Uterus (tissue), 4 donors: Measurements from ENCODE around the gene CELF4. TPM values are rescaled to one million over a fixed set of nuclear protein-coding genes. Genes with fewer than 3 reads are reported as not detected.
"Not testable (repeated sequence)": the region's sequence is repeated elsewhere in the genome, so short reads cannot be mapped to it uniquely, and the experiment has no call there.

Source experiments
- DNase-seq, 2 donors: peaks; one replicate each; pipeline ENCODE4 v3.0.0-alpha.2; 2019 to 2020
- H3K27ac ChIP-seq, 2 donors: fragments of 200-600 bp; sonication (generic); 1 replicate in 1 of 2; 2 replicates in 1 of 2; pipeline ENCODE4 v1.5.1; 2016 to 2018
- H3K27me3 ChIP-seq, 2 donors: fragments of 200-600 bp; sonication (generic); one replicate each; pipeline ENCODE4 v1.5.1; 2018 to 2019; ENCODE audit warnings: control low read depth in 1 of 2
- H3K36me3 ChIP-seq, 2 donors: fragments of 200-600 bp; sonication (generic); one replicate each; pipeline ENCODE4 v1.5.1; 2019; ENCODE audit warnings: control low read depth in 1 of 2
- H3K4me1 ChIP-seq, 2 donors: fragments of 200-600 bp; sonication (generic); one replicate each; pipeline ENCODE4 v1.5.1; 2018 to 2019; ENCODE audit warnings: control low read depth in 1 of 2
- H3K4me3 ChIP-seq, 2 donors: fragments of 200-600 bp; sonication (generic); 1 replicate in 1 of 2; 2 replicates in 1 of 2; pipeline ENCODE4 v1.5.1; 2018 to 2019; ENCODE audit warnings: mild to moderate bottlenecking in 1 of 2
- H3K9me3 ChIP-seq, 2 donors: fragments of 200-600 bp; sonication (generic); one replicate each; pipeline ENCODE4 v1.5.1; 2019; ENCODE audit warnings: control low read depth in 1 of 2
- CTCF ChIP-seq, 4 experiments: fragments of 200-600 bp in 2 of 4; fragments of 450-650 bp in 2 of 4; sonication (generic) in 2 of 4; IDR thresholded peaks; one replicate each; pipeline ENCODE4 v1.5.1; 2016 to 2019; ENCODE audit warnings: antibody characterized with exemption in 4 of 4, mild to moderate bottlenecking in 2 of 4, moderate library complexity in 1 of 4
- POLR2A ChIP-seq, 2 donors: fragments of 450-650 bp; IDR thresholded peaks; one replicate each; pipeline ENCODE4 v1.6.1; 2016; ENCODE audit warnings: antibody characterized with exemption in 2 of 2, mild to moderate bottlenecking in 1 of 2, moderate library complexity in 1 of 2
- intact Hi-C: fragments of 100-400 bp; cut with DNase I; formaldehyde crosslinking; loops from one replicate; pipeline ENCODE4 v1.15.1; 2023; ENCODE audit warnings: low total_unique reads
- total RNA-seq, 4 donors: library from RNA; depleted of rRNA in 3 of 4; stranded (reverse); fragments of >200 nt in 3 of 4; gene quantifications; one replicate each; pipeline versions ENCODE4 v1.1.0 to v1.2.4, GENCODE V29; 2014 to 2023
- donor health status: DM: yes; HTN: yes; CAD: no.

The CELF4 gene
- total RNA-seq, 4 donors from 2014 or later = 0.18 to 1.7 TPM; not detected in 2

GRCh38 chr18:37467002-37467662 is 98.5 kb downstream of the CELF4 start:
- H3K4me1 ChIP-seq = no peaks in the 10 kb centered on the region
- H3K9me3 ChIP-seq = no peaks in the 10 kb centered on the region
- H3K4me3 ChIP-seq = no peak overlapping the region
- no peak overlapping the region for H3K27ac ChIP-seq
- intact Hi-C loops = no loop called here
- no peaks in the 10 kb centered on the region for H3K27me3 ChIP-seq
- TF ChIP-seq POLR2A (IDR thresholded peaks at IDR 0.05) (no peak), CTCF (IDR thresholded peaks at IDR 0.05) (no peak)
- DNase-seq = no peak
- H3K36me3 ChIP-seq = no peaks in the 10 kb centered on the region

GRCh38 chr18:37465958-37466357 is 99.6 kb downstream of the CELF4 start:
- no peaks in the 10 kb centered on the region for H3K4me1 ChIP-seq
- TF ChIP-seq POLR2A (IDR thresholded peaks at IDR 0.05) = no peak
- TF ChIP-seq CTCF (IDR thresholded peaks at IDR 0.05) = no peak
- no peaks in the 10 kb centered on the region for H3K36me3 ChIP-seq
- intact Hi-C loops = no loop called here
- H3K27ac ChIP-seq = no peak overlapping the region
- H3K9me3 ChIP-seq = no peaks in the 10 kb centered on the region
- no peak for DNase-seq
- H3K27me3 ChIP-seq = no peaks in the 10 kb centered on the region
- H3K4me3 ChIP-seq = no peak overlapping the region

GRCh38 chr18:37464257-37464656 is 101.3 kb downstream of the CELF4 start:
- TF ChIP-seq POLR2A (IDR thresholded peaks at IDR 0.05) (no peak), CTCF (IDR thresholded peaks at IDR 0.05) (no peak)

GRCh38 chr18:37461329-37461728 is 104.3 kb downstream of the CELF4 start:
- H3K27me3 ChIP-seq, H3K27ac ChIP-seq, H3K36me3 ChIP-seq, H3K4me1 ChIP-seq, H3K9me3 ChIP-seq, H3K4me3 ChIP-seq, intact Hi-C loops, DNase-seq: not testable (repeated sequence)

More at GRCh38 chr18:37464257-37464656, 101.3 kb downstream of the CELF4 start:
- no peaks in the 10 kb centered on the region for H3K27me3 ChIP-seq
- no peaks in the 10 kb centered on the region for H3K36me3 ChIP-seq
- H3K27ac ChIP-seq = no peak overlapping the region
- no peaks in the 10 kb centered on the region for H3K9me3 ChIP-seq
- H3K4me1 ChIP-seq = no peaks in the 10 kb centered on the region
- intact Hi-C loops = no loop called here
- no peak for DNase-seq
- no peak overlapping the region for H3K4me3 ChIP-seq

- no peaks in the 10 kb centered on the region for H3K4me1 ChIP-seq
- no peaks in the 10 kb centered on the region for H3K27me3 ChIP-seq
- no peak overlapping the region for H3K4me3 ChIP-seq
- no peaks in the 10 kb centered on the region for H3K36me3 ChIP-seq
- no peak for DNase-seq
- H3K9me3 ChIP-seq = no peaks in the 10 kb centered on the region
- intact Hi-C loops = no loop called here
- H3K27ac ChIP-seq = no peak overlapping the region
- TF ChIP-seq POLR2A (IDR thresholded peaks at IDR 0.05) (no peak), CTCF (IDR thresholded peaks at IDR 0.05) (no peak)
Measured at GRCh38 chr18:37460604-37461003, 105.0 kb downstream of the CELF4 start.

- H3K27ac ChIP-seq = no peak overlapping the region
- DNase-seq = no peak
- no peak overlapping the region for H3K4me3 ChIP-seq
- no peaks in the 10 kb centered on the region for H3K9me3 ChIP-seq
- intact Hi-C loops = no loop called here
- no peaks in the 10 kb centered on the region for H3K27me3 ChIP-seq
- TF ChIP-seq CTCF (IDR thresholded peaks at IDR 0.05) (no peak), POLR2A (IDR thresholded peaks at IDR 0.05) (no peak)
- H3K36me3 ChIP-seq = no peaks in the 10 kb centered on the region
- peaks cover 0 to under 1% of the 10 kb centered on the region in 2 donors for H3K4me1 ChIP-seq
Measured at GRCh38 chr18:37458697-37459096, 106.9 kb downstream of the CELF4 start.
